HT-29 (cell line): ENCODE data around the gene PFDN6. TPM values are rescaled to one million over a fixed set of nuclear protein-coding genes. Genes with fewer than 3 reads are reported as not detected.
"Not testable (repeated sequence)": the region's sequence is repeated elsewhere in the genome, so short reads cannot be mapped to it uniquely, and the experiment has no call there.

Experiments
- DNase-seq: peaks from one replicate; pipeline ENCODE4 v3.0.0-alpha.2; 2015; ENCODE audit warnings: low spot score
- total RNA-seq: library from RNA; depleted of rRNA; stranded (reverse); fragments of >200 nt; shearing (Covaris generic); gene quantifications from 2 replicates; pipeline ENCODE4 v1.2.3, GENCODE V29; 2014

The PFDN6 gene
- total RNA-seq, 1 experiment from 2014 or later = 86.8 TPM

DNA sequence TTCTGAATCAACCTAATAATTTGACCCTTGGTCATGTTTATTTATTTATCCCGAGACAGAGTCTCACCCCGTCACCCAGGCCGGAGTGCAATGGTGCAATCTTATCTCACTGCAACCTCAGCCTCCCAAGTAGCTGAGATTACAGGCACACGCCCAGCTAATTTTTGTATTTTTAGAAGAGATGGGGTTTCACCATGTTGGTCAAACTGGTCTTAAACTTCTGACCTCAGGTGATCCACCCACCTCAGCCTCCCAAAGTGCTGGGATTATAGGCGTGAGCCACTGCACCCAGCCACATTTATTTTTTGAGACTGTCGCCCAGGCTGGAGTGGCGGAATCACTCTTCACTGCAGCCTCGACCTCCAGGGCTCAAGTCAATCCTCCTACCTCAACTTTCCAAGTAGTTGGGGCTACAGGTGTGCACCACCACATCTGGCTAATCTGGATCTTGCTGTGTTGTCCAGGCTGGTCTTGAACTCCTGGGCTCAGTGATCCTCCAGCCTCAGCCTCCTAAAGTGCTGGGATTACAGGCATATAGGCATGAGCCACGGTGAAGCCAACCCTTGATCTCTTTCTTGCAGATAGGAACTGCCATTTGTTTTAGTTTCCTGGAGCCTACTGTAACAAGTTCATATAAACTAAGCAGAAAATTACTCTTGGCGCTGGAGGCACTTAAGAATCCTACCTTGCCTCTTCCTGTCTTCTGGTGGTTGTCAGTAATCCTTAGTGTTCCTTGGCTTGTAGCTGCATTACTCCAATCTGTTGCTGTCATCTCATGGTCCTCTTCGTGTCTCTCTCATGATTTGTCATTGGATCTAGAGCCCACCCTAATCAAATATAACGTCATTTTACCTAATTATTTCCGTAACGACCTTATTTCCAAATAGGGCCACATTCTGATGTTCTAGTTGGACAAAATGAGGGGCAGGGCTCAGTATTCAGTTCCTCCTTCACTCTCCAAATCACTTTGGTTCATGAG, 15.2 kb upstream of the PFDN6 start:
- peak; percentile 9 for DNase-seq

DNA sequence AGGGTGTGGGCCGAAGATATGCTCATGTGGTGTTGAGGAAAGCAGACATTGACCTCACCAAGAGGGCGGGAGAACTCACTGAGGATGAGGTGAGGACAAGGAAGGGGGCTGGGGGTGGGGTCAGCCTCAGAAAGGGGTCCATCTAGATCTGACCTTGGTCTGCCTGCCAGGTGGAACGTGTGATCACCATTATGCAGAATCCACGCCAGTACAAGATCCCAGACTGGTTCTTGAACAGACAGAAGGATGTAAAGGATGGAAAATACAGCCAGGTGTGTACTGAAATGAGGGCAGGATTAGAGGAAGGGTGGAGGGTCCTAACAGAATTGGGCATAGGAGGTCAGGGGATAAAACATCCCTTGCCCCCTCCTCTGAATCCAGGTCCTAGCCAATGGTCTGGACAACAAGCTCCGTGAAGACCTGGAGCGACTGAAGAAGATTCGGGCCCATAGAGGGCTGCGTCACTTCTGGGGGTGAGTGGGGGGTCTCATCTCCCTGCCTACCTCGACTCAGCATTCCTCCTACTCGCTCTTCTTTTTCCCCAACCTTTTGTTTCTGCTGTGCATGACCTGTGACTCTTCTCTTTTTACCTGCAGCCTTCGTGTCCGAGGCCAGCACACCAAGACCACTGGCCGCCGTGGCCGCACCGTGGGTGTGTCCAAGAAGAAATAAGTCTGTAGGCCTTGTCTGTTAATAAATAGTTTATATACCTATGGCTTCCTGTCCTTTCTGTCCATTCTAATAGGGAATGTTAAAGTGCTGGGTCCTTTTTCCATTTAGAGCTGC, 13.4 kb upstream of the PFDN6 start:
- DNase-seq = not testable (repeated sequence)

DNA sequence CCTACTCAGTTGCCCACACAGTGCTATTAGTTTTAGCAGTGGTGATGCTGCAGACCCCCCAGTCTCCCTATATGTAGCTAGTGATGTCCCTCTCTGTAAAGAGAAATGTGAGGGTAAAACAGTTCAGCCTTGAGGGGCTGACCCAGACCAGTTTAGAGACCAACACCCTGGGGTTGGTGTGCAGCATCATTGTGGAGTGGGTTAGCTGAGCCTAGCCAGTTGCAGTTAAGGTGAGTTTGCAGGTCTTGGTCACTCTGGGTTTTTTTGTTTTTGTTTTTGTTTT, 12.9 kb upstream of the PFDN6 start:
- DNase-seq = no peak

DNA sequence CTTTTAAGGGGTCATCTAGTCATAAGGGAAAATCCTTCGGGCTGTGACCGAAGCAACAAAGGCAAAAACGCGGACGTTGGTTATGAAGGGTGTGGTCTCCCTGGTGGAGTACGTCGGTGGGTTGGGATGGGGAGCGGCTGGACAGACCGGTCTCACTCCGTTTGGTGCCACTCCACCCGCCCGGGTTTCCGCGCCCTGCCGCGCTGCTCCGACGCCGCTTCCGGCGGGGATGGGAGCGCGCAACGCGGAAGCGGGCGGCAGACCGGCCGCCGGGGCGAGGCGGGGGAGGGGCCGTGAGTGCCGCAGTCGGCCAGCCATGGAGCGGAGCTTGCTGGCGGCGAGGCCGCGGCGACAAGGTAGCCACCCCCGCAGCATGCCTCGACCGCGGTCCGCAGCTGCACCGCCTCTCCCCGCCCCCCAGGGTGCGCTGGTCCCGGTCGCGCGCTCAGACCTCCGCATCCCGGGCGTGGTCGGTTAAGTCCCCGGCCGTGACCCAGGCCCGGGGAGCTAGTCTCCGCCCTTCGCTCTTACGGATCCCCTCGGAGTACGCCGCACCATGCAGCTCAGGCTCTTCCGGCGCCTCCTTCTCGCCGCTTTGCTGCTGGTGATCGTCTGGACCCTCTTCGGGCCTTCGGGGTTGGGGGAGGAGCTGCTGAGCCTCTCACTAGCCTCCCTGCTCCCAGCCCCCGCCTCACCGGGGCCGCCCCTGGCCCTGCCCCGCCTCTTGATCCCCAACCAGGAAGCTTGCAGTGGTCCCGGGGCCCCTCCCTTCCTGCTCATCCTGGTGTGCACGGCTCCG, 12.3 kb upstream of the PFDN6 start, which contains the start of gene B3GALT4:
Gene B3GALT4 (plus strand): TSS at position 260 of the 799 bp plus-strand sequence. CDS start 297 bp downstream, at position 557.
- DNase-seq = peak; percentile 88

DNA sequence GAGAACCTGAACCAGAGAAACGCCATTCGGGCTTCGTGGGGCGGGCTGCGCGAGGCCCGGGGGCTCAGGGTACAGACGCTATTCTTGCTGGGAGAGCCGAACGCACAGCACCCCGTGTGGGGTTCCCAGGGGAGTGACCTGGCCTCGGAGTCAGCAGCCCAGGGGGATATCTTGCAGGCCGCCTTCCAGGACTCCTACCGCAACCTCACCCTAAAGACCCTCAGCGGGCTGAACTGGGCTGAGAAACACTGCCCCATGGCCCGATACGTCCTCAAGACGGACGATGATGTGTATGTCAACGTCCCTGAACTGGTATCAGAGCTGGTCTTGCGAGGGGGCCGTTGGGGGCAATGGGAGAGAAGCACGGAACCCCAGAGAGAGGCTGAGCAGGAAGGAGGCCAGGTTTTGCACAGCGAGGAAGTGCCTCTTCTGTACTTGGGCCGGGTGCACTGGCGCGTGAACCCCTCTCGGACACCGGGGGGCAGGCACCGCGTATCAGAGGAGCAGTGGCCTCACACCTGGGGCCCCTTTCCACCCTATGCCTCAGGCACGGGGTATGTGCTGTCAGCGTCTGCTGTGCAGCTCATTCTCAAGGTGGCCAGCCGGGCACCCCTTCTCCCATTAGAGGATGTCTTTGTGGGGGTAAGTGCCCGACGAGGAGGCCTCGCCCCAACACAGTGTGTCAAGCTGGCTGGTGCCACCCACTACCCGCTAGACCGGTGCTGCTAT, 11.6 kb upstream of the PFDN6 start:
- no peak for DNase-seq

DNA sequence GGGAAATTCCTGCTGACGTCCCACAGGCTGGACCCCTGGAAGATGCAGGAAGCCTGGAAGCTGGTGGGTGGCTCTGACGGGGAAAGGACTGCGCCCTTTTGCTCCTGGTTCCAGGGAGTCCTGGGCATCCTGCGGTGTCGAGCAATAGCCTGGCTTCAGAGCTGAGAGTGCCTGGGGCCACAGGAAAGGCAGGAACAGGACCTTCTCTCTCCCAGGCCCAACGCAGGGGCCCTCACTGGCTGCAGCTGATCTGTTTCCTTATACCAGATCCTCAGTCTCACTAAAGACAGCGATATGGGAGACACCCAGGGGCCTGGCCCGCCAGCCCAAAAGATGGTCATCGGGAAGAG, 11.0 kb upstream of the PFDN6 start:
- no peak for DNase-seq

DNA sequence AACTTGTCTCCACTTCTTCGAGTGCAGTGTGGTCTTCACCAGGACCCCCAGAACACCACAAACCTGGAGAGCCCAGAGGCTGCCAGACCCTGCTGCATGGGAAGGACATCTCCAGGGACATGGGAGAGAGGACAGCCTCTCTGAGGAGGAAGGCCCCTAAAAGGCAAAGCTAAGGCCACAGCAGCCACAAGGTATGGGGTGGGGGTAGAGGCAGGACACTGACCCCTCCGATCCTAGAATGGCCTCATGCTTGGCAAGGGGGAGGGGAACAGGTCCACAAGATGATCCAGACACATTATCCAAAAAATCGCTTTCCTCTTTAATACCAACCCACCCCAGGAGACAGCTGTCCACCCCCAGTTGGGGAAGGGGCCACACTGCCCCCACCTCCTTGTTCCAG, 10.6 kb upstream of the PFDN6 start:
- DNase-seq = no peak

DNA sequence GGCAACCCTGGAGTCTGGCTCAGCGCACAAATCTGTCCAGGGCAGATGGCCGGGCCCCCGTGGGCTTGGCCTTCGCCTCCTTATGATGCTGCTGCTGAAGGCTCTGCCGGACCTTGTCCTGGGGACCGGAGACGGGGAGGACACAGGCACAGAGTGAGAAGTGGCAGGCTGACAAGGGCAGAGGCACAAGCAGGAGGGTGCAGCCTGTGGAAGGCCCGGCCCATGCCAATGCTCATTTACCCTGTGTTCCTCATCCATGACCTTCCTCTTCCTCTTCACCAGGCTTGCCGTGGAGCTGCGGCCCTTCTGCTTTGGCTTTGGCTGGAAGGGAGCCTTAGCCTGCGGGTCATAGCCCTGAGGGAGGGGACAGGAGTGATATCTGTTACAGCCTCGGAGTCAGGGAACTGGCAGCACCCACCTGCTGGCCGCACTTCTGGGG, 10.1 kb upstream of the PFDN6 start:
- no peak for DNase-seq

DNA sequence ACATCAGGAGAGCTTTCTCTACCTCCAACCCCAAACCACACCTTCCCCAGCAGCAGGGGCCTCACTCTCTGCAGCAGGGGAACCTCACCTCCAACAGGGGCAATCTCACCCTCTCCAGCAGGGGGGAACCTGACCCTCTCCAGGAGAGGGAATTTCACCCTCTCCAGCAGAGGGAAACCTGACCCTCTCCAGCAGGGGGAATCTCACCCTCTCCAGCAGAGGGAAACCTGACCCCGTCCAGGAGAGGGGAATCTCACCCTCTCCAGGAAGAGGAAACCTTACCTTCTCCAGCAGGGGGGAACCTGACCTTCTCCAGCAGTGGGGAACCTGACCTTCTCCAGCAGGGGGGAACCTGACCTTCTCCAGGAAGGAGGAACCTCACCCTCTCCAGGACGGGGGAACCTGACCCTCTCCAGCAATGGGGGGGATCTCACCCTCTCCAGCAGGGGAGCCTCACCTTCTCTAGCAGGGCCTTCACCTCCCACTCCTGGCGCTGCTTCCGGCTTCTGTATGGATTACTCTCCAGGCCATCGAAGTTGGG, 9.4 kb upstream of the PFDN6 start:
- peak; percentile 73 for DNase-seq

DNA sequence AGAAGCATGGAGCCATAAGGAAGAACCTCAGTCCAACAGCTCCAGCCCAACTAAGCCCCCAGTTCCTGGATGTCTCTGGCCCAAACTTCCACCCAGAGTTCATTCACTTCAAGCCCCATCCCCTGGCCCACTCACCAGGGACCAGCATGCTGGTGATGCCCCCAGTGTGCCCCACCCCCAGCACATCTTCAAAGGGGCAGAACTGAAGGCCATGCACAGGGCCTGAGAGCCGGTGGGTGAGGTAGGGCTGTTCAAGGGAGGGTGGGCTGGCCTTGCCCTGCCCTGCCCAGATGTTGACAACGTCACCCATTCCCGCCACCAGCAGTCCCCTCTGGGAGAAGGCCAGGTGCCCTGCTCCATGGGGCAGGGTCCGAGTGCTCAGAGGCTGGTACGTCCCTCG, 8.9 kb upstream of the PFDN6 start:
- no peak for DNase-seq

DNA sequence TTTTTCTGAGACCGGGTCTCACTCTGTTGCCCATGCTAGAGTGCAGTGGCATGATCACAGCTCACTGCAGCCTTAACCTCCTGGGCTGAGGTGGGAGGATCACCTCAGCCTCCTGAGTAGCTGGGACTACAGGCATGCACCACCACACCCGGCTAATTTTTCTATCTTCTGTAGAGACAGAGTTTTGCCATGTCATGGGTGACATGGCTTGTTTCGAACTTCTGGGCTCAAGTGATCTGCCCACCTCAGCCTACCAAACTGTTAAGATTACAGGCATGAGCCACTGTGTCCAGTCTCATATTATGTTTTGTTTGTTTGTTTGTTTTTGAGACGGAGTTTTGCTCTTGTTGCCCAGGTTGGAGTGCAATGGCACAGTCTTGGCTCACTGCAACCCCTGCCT, 4.2 kb upstream of the PFDN6 start:
- not testable (repeated sequence) for DNase-seq

DNA sequence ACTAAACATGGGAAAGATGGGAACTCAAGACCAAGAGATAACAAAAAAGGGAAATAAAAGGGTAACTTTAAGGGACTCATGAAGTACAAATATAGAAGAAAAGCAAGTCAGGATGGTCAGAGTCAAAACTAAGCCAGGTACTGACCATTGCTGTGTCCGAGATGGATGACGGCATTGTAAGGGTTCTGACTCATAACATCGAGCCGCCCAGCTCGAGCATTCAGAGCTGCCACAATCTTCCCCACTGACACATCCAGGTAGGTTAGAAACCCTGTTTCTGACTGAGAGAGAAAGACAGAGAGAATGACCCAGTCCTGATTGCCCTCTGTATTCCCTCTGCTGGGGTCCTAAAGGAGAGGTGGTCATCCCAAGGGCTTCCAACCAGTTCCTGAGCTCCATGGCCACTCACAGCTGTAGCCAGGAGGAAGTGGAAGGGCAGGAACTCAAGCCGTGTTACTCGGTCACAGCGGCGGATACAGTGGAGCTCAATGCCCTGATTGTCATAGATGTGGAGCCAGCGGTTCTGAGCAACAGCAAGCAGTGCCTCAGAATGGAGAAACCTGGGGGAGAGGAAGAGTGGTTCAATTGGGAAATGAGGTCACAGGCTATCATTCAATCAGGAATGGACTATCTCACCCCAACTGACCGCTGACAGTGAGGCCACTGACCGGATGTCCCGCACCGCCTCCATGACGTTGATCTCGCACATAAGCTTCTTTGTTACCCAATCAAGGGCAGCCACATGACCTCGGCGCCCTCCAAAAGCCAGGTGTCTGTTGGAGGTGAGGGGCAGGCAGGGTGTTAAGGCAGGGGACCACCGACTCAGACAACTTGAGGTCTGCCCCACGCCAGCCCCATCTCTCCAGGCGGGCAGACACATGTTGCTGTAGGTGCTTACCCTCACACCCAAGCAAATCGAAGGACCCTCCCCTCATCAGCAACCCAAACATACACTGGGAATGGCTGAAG, 2.2 kb upstream of the PFDN6 start:
- DNase-seq = no peak

DNA sequence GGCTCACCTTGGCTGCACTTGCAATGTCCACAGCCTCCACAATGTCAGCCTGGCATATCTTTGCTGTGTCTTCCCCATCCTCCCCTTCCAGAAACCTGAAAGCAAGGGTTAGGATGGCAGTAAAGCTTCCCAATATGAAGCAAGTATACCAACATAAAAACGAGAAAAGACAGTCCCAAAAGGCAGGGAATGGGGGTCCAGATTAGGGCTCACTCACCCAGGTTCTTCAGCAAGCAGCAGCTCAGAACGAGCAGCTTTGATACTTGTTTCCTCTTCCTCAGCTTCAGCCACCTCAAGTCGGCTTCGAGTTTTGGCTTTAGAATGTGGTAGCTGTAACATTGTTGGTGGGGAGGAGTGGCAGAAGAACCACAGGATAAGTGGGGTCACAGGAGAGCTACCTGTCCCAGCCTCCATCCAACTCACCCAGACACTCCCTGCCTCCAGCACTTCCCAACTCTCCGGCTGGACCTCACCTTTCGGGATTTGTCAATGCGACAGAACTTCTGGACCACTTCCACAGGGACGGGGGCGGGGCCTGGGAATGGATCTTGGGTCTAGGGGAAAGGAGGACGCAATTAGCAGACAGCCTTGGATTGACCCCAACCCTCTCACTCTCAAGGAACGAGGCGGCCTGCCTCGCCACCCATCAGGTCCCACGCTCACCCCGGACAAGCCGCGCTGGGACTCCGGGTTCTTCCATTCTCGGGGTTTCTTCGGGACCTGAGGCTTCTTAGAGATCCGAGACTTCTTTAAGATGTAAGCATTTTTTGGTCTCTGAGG, 1.1 kb upstream of the PFDN6 start:
- DNase-seq = no peak

DNA sequence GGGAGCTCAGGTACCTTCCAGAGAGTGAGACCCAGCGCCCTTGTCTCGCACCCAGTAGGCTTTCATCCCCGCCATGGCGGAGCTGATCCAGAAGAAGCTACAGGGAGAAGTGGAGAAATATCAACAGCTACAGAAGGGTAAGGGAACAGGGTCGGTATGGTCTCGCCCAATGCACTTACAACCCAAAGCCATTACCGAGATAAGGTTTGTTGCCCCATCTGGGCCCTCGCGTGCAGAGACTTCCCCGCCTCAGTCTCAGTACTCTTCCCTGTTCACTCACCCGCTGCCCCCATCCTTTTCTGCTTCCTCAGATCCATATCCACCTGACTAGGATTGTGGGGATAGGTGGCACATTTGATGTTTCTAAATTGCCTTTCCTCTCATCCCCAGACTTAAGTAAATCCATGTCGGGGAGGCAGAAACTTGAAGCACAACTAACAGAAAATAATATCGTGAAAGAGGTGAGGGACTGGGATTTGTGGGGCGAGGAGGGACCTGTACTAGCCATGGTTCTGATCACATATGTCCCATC, 449 bp downstream of the PFDN6 start:
- DNase-seq = no peak

DNA sequence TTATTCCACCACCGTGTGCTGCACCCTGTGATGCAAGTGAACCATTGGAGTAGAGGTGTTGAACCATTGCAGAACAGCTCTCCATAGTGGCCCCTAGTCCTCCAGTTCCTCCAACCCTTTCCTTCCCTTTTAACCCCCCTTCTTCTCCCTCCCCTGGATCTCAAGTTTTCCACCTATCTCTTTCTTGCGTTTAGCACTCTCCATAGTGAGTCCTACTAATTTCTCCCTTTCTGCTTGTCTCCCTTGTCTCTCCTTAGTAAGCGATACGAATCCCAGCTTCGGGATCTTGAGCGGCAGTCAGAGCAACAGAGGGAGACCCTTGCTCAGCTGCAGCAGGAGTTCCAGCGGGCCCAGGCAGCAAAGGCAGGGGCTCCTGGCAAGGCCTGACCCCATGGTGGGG, 1.1 kb downstream of the PFDN6 start:
- DNase-seq = no peak

DNA sequence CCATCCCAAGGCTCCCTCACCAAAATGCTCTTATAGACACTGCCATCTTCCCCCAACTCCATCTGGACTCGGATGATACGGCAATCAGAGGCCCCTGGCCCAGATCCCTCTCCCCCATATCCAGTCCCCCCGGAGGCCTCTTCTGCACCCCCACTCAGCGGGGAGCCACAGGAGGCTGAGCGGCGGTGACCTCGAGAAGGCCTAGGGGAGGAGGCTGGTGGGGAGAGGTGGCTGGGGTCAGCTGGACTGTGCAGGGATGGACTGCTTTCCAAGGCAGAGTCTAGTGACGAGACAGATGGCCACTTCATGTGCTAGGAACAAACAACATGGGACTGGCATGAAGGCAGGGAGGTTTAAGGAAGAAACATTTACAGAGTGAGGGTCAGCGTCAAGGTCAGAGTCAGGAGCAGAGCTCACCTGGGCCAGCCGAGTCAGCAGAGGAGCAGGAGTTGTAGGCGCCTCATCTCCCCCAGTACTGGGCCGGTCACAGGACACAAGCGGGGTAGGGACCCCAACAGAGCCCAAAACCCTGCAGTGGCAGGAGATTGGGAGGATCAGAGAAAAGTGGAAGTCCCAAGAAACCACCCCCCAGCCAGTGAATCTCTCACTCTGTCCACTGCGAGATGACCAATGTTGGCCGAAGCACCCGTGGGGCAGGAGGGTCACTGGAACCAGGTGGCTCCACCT, 3.7 kb downstream of the PFDN6 start:
- DNase-seq = no peak

DNA sequence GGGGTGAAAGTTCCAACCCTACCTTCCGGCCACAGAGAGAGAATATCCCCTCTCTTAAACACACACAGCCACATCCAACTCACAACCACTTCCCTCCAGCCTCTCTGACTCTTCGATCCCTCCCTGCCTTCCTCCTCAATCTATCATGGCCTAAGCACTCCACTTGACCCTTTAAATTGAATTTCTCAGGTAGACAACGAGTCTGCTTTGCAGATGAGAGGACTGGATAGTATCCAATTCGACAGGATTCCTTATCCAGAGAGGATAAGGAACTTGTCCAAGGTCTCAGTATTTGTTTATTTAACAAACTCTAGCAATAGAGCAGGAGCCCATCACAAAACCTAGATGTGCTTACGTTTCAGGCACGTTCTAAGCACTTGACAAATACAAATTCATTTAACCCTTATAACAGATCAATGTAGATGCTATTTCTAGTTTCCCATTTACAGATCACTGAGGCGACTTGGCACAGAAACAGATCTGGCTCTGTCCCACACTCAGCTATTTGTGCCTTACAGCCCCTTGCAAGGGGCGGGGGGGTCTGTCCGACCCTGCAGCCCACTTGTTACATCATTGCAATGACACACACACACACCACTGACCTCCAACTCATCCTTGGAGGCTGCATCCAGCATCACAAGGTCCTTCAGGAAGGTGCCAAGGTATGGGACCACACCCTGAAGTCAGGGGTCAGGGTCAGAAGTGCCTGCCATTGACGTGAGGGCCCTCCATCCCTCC, 4.9 kb downstream of the PFDN6 start:
- DNase-seq = no peak
